GM19193 (cell line): ENCODE measurements around the gene TRIM50.
A peak's percentile ranks its signal among the peaks of the same experiment; 100 is the strongest.

Experiments used
- POLR2A ChIP-seq: IDR thresholded peaks from 4 replicates; pipeline ENCODE4 v1.6.1; 2011; ENCODE audit not compliant: insufficient read depth, insufficient read length; ENCODE audit errors: extremely low read depth

TRIM50 gene

GRCh38 chr7:73316521-73316920 is 11.4 kb downstream of the TRIM50 start:
- TF ChIP-seq POLR2A, result no peak

- no peak for TF ChIP-seq POLR2A
These were observed 13.6 kb downstream of the TRIM50 start for GRCh38 chr7:73314271-73314670.

GRCh38 chr7:73313521-73313906 is 14.4 kb downstream of the TRIM50 start:
- TF ChIP-seq POLR2A, result no peak

- no peak for TF ChIP-seq POLR2A
These were observed 14.9 kb downstream of the TRIM50 start for GRCh38 chr7:73312831-73313520.

- peak; percentile 93 for TF ChIP-seq POLR2A
These were observed 19.1 kb downstream of the TRIM50 start, which contains the start of gene NSUN5 for GRCh38 chr7:73308665-73309214. Gene NSUN5, minus strand, starts transcription at chr7:73308826. Its CDS starts 36 bp downstream, at chr7:73308790.

GRCh38 chr7:73308074-73308664 is 19.7 kb downstream of the TRIM50 start:
- TF ChIP-seq POLR2A, result no peak

- no peak for TF ChIP-seq POLR2A
These were observed 20.4 kb downstream of the TRIM50 start for GRCh38 chr7:73307436-73307835.

GRCh38 chr7:73304071-73304470 is 23.8 kb downstream of the TRIM50 start:
- TF ChIP-seq POLR2A, result no peak

- no peak for TF ChIP-seq POLR2A
These were observed 24.3 kb downstream of the TRIM50 start for GRCh38 chr7:73303546-73303945.
